ENCODE data around the gene EHBP1.

DNA sequence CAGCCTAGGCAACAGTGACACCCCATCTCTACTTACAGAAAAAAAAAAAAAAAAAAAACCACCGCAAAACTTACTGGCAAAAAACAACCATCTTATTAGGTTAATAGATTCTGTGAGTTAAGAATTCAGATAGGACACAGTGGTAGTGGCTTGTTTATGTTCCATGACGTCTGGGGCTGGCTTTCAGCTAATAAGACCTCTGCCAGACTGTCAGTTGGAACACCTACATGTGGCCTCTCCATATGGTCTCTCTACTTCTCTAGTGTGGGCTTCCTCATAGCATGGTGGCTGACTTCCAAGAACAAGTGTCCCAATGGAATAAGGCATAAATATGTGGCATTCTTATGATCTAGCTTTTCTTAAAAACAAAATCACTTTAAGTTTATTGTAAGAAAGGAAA, 251.1 kb downstream of the EHBP1 start:
- TF ChIP-seq, protein P1, sequence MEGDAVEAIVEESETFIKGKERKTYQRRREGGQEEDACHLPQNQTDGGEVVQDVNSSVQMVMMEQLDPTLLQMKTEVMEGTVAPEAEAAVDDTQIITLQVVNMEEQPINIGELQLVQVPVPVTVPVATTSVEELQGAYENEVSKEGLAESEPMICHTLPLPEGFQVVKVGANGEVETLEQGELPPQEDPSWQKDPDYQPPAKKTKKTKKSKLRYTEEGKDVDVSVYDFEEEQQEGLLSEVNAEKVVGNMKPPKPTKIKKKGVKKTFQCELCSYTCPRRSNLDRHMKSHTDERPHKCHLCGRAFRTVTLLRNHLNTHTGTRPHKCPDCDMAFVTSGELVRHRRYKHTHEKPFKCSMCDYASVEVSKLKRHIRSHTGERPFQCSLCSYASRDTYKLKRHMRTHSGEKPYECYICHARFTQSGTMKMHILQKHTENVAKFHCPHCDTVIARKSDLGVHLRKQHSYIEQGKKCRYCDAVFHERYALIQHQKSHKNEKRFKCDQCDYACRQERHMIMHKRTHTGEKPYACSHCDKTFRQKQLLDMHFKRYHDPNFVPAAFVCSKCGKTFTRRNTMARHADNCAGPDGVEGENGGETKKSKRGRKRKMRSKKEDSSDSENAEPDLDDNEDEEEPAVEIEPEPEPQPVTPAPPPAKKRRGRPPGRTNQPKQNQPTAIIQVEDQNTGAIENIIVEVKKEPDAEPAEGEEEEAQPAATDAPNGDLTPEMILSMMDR (IDR thresholded peaks at IDR 0.05), result no peak
- no peak for TF ChIP-seq POLR2A (IDR thresholded peaks at IDR 0.05)

Data from upper lobe of left lung (tissue), 4 donors.